GM21515 (cell line): ENCODE results near the gene PHKA2.

Experiments
- ATAC-seq: cut with Tn5 transposase; IDR thresholded peaks from one replicate; pipeline ENCODE4 v1.9.1; 2021; ENCODE audit not compliant: unreplicated experiment

The PHKA2 gene

GRCh38 chrX:18891548-18891945 is 92.4 kb downstream of the PHKA2 start:
- ATAC-seq = no peak

DNA sequence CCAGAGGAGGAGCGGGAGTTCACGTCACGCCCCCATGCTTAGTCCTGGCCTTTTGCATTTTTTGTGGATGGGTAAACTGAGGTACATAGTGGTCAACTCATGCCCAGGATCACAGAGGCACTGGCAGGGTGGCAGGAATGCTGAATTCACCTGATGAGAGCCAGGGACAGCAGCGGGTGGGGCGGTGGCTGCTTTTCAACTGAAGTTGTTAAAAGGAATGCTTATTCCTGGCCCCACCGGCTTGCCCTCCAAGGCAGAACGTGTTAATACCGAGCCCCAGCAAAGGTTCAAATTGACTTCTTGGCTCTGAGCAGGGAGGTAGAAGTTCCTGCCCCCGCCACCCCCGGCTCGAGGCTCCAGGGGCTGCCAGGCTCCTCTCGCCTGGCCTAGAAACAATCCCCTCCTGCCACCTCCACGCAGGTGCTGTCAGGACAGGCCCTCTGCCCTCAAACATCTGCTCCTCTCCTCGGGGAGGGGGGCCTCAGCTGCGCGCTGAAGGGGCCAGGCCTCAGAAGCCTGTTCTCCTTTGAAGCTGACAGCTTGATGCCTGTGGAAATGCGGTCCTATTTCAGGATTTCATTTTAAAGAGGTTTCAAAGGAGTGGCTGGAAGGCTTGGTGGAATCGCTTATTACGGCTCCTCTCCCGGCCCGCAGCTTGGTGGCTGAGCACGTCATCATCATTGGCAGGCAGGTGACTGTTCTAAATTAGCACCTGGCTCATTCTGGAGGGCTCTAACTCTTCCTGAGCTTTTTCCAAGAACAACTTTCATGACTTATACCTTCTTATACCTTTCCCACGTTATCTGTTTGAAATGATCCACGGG is 93.0 kb downstream of the PHKA2 start:
- no peak for ATAC-seq

DNA sequence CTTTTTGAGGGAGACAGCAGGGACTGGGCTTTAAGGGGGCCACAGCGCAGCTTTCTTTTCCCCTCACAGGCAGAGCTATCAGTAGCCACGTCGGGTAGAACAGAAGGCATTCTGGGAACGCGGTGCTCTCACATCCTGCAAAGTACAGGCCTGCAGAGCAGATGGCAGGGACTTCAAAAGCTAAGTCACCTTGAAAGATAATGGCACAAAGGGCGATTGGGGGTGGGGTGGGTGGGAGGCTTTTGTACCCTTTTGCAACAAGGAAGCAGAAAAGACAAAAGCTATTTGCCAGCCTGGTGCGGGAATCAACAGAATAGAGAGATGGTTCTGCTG is 93.9 kb downstream of the PHKA2 start:
- no peak for ATAC-seq

DNA sequence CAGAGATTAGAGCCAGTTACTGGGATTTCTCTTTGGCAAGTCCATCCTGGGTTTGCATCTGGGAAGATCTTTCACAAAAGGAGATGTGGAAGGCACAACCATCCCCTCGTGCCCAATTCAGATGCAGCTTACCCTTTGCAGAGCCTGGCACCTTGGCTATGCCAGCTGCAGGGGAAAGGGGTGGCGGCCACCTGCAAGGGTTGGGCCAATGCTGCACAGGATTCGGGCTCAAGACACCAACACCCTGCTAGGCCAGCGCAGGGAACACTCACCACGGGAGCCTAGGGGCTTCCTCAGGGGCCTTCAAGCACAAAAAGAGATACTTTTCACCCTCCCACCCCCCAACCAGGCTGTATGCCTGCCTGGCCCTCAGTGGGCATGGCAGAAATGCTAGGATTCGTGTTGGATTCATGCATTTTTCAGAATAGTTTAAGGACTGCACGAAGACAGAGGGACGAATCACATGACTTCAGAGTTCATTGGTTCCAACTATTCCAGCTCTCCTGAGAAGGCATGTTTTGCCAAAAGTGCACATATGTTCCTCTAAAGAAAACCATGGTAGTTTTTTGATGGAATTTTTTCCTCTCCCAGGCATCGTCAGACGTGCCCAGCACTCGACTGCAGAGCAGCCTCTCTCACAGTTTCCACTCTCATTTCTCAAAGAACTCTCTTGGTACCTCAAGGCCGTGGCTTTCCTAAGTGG is 94.4 kb downstream of the PHKA2 start:
- no peak for ATAC-seq

GRCh38 chrX:18888281-18888680 is 95.6 kb downstream of the PHKA2 start:
- ATAC-seq = no peak

DNA sequence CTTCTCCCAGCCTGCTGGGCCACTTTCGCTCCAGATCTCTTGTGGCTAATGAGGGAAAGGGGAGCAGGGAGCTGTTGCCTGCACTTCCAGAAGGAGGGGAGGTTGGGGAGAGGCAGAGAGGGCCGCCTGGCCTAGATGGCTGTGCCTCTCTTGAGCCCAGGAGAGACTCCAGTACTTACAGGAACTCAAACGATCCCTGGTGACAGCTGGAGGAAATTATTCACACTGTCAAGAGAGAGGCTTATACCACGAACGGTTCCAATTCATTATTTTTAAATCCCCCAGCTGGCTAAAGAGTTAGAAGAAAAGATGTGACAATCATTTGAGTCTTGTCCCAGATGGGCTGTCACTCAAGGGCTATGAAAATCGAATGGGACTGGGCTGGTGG is 96.1 kb downstream of the PHKA2 start:
- ATAC-seq = no peak

DNA sequence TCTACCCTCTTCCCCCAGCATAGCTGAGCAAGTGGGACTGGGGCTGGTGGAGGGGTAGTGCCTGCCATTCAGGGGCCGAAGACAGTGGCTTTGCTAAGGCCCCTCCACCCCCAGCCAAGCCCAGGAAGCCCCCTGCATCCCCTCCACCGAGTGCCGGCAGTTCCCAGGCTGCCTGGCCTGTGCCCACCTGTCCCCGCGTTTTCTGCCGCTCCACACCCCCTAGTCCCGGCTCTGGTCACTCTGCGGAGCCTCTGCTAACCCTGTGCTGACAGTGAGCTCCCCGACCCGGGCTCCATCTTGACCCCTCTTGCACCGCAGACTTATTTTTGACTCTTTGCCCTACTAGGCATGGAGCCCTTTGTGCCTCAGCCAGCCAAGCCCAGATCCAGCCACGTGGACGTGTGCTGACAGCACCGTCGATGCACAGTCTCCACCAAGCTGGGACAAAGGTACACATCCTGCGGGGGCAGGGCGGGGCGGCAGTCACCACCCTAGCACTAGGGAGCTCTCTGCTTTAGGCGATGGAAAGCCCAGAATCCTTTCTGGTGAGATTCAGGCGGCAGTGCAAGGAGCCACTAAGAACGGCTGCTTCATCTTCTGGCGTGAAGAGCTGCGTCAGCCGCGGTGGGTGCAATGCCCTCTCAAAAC is 96.6 kb downstream of the PHKA2 start:
- no peak for ATAC-seq

GRCh38 chrX:18886344-18887161 is 97.4 kb downstream of the PHKA2 start:
- ATAC-seq = peak; percentile 74

DNA sequence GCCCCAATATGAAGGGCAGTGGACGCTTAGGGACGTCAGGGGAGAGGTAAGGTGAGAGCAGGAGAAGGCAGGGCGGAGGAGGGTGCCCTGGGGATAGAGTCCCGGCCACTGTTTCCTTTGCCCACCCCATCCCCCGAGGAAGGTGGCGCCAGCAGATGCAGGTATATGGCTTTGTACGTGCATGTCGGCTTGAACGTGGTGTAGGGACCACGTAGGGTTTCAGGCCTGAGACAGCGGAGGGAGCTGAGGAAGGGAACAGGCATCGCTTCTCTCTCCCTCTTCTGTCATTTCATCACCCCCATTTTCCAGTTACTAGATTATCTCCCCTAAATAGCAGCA is 97.9 kb downstream of the PHKA2 start:
- ATAC-seq = peak; percentile 37

DNA sequence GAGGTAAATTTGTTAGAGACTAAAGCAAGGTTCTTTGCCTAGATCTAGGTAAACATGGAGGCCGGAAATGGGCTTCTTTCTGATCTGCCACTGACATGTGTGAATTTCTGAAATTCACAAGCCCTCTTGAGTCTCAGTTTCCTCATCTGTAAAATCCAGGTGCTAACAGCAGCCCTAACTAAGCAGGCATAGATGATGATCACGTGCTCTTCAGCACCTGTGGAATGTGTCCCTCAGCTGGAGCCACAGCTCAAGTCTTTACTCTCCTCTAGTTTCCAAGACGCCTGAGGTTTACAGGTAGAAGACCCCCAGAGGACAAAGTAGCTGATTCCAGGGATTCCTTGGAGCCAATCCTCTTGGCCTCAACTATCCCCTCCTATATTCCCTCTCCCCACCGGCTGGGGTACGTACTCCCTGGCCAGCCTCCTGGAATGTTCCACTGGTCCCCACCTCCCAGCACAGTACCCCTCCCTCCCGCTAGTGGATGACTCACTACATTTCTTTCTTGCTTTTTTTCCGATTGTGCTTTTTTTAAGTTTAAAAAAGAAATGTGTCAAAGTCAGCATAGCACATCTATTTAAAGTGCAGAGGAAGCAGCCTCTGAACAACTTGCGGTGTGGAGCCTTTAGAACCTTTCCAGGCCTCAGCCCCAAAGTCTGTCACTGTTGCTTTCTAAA is 98.4 kb downstream of the PHKA2 start:
- peak; percentile 8 for ATAC-seq

GRCh38 chrX:18884916-18885315 is 99.0 kb downstream of the PHKA2 start:
- no peak for ATAC-seq

GRCh38 chrX:18883961-18884765 is 99.8 kb downstream of the PHKA2 start:
- ATAC-seq = no peak

GRCh38 chrX:18883234-18883960 is 100.5 kb downstream of the PHKA2 start:
- ATAC-seq = no peak

- ATAC-seq = no peak
Observed at GRCh38 chrX:18879144-18879543, 104.8 kb downstream of the PHKA2 start.

DNA sequence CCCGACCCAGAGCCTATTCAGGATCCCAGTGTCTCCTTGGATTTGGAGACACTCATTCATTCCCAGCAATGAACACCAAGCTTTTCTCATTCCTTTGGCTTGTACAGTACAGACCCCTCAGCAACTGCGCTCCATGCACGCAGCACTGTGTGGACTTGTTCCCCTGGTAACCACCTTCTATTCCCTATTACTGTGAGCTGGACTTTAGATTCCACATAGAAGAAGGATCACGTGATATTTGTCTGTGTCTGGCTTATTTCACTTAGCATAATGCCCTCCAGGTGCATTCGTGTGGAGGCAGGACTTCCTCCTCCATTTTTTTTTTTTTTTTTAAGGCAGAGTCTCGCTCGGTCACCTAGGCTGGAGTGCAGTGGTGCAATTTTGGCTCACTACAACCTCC is 106.4 kb downstream of the PHKA2 start:
- ATAC-seq = no peak

DNA sequence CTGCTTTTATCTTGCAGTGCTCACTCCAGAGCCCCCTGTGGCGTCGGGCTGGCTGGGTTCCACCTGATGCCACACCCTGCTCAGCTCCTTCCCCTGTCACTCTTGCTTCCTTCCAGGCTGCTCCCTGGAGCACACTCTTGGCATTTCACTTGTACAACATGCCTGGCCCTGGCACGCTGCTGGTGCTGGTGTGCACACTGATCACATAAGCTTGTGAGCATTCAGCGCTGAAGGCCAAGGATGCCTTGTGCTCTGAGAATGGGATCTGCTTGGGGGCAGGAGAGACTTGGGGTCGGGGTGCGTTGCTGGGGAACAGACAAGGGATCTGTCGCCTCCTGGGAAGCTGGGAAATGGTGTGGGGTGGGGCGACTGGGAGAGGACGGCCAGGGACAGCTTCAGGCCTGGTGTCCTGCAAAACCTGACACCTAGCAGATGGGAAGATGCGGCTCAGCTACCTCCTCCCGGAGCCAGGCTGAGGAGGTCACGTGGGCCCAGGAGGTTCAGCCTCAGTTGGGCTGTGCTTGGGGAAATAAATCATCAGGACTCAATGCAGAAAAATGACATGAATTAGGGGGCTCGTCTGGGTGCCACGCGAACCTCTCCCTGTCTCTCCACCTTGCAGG is 108.5 kb downstream of the PHKA2 start:
- ATAC-seq = no peak

GRCh38 chrX:18874560-18875255 is 109.2 kb downstream of the PHKA2 start:
- ATAC-seq = no peak

GRCh38 chrX:18873836-18874235 is 110.1 kb downstream of the PHKA2 start:
- no peak for ATAC-seq
